Measurements from ENCODE around the gene VRK2.
"Not testable (repeated sequence)": the region's sequence is repeated elsewhere in the genome, so short reads cannot be mapped to it uniquely, and the experiment has no call there.

VRK2 gene

DNA sequence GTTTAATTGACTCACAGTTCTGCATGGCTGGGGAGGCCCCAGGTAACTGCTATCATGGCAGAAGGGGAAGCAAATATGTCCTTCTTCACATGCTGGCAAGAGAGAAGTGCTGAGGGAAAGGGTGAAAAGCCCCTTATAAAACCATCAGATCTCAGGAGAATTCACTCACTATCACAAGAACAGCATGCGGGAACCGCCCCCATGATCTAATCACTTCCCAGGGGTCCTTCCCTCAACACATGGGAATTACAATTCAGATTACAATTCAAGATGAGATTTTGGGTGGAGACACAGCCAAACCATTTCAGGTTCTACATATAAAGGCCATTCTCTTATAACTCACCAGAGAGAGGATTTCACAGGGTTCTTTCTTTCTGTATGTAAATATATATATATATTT is 62.9 kb downstream of the VRK2 start:
- Mint-ChIP-seq H3K27me3 (no peaks in the 10 kb centered on the region), H3K27ac (no peak overlapping the region), H3K9me3 (no peaks in the 10 kb centered on the region), H3K4me3 (no peak overlapping the region), H3K36me3 (ENCODE audit: low read depth) (peaks cover 15% of the 10 kb centered on the region), H3K4me1 (ENCODE audit: low read depth) (peaks cover 12% of the 10 kb centered on the region)

DNA sequence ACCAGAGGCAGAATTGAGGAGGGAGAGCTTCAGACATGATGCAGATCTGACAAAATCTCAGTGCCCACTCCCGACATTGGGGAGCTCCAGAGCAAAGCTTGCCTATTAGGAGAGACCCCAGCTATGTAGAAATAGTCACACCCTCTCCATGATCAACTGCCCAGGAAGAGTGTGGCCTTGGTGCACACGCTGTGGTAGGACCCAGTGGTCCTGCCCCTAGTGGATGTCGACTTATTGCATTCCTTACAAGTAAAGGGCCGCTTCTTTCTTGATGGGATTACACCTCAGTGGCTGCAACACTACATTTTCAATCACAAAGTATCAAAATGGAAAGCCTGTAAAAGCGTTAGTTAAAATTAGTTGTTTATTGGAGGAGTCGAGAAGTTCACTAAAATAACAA is 64.2 kb downstream of the VRK2 start:
- Mint-ChIP-seq H3K4me3 (no peak overlapping the region), H3K9me3 (no peaks in the 10 kb centered on the region), H3K27me3 (no peaks in the 10 kb centered on the region), H3K27ac (no peak overlapping the region), H3K36me3 (ENCODE audit: low read depth) (peaks cover 15% of the 10 kb centered on the region), H3K4me1 (ENCODE audit: low read depth) (peaks cover 12% of the 10 kb centered on the region)

DNA sequence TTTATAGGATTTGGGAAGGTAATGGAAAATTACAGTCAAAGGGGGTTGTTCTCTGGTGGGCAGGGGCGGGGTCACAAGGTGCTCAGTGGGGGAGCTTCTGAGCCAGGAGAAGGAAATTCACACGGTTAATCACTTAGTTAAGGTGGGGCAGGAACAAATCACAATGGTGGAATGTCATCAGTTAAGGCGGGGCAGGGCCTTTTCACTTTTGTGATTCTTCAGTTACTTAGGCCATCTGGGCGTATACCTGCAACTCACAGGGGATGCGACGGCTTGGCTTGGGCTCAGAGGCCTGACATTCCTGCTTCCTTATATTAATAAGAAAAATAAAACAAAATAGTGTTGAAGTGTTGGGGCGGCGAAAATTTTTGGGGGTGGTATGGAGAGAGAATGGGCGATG is 67.0 kb downstream of the VRK2 start:
- H3K4me1 Mint-ChIP-seq (ENCODE audit: low read depth); H3K9me3 Mint-ChIP-seq; H3K27me3 Mint-ChIP-seq; H3K27ac Mint-ChIP-seq; H3K4me3 Mint-ChIP-seq: not testable (repeated sequence)
- peaks cover 23% of the 10 kb centered on the region for H3K36me3 Mint-ChIP-seq (ENCODE audit: low read depth)

DNA sequence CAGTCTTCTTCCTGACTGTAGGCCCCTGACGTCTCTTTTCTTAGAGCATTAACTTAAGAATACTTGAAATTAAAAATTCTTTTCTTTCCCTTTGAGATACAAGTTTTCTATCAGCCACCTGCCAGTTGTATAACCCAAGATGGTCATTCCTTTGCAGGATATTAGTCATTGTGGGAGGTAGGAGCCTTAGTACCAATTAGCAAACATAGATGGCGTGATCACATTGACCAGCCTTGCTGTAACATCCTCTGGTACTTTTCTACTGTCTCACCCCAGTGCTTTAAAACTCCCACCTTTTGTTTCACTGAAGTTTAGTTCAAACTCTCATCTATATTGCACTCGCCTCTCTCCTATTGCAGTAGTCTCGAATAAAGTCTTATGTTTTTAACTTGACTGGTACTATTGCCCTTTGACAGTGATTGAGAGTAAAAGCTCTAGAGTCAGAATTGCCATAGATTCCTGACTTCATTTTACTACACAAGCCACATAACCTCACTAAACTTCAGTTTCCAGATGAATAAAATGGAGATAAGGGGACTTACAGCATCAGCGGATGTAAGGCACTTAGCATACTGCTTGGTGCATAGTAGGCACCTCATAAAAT is 74.1 kb downstream of the VRK2 start:
- peaks cover 43% of the 10 kb centered on the region for H3K36me3 Mint-ChIP-seq (ENCODE audit: low read depth)
- no peaks in the 10 kb centered on the region for H3K4me1 Mint-ChIP-seq (ENCODE audit: low read depth)
- no peaks in the 10 kb centered on the region for H3K27me3 Mint-ChIP-seq
- no peak overlapping the region for H3K4me3 Mint-ChIP-seq
- H3K9me3 Mint-ChIP-seq: no peaks in the 10 kb centered on the region
- H3K27ac Mint-ChIP-seq: no peak overlapping the region

DNA sequence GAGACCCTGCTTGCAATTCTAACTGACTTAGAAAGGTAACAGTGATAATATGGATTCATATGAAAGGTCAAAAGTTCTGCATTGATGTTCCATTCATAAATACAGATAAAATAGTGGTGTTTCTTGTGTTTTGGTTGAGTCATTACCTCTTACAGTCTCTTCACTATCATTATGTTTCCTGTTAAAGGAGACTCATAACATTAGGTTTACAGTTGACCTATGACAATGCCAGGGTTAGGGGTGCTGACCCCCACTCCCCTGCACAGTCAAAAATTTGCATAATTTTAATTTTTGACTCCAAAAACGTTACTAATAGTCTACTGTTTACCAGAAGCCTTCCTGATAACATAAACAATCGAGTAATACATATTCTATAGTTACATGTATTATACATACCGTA is 75.4 kb downstream of the VRK2 start:
- H3K4me1 Mint-ChIP-seq (ENCODE audit: low read depth): no peaks in the 10 kb centered on the region
- H3K9me3 Mint-ChIP-seq: no peaks in the 10 kb centered on the region
- peaks cover 37% of the 10 kb centered on the region for H3K36me3 Mint-ChIP-seq (ENCODE audit: low read depth)
- H3K4me3 Mint-ChIP-seq: no peak overlapping the region
- no peak overlapping the region for H3K27ac Mint-ChIP-seq
- no peaks in the 10 kb centered on the region for H3K27me3 Mint-ChIP-seq

DNA sequence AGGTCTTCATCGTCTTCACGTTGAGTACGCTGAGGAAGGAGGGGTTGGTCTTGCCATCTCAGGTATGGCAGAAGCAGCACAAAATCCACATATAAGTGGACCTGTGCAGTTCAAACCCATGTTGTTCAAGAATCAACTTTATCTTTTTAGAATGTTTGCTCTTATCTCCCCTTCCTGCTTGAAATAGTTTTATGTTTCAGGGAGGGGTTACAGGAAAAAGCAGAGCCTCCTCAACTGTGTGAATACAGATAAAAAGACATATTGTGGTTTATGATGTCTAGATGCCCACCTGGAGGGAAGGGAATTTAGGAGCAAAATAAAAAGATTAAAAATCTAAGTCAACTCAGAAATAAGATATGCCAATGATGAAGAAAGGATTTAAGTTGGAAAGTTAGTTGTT is 75.9 kb downstream of the VRK2 start:
- Mint-ChIP-seq H3K27ac (no peak overlapping the region), H3K9me3 (no peaks in the 10 kb centered on the region), H3K27me3 (no peaks in the 10 kb centered on the region), H3K4me1 (ENCODE audit: low read depth) (no peaks in the 10 kb centered on the region), H3K4me3 (no peak overlapping the region), H3K36me3 (ENCODE audit: low read depth) (peaks cover 35% of the 10 kb centered on the region)

DNA sequence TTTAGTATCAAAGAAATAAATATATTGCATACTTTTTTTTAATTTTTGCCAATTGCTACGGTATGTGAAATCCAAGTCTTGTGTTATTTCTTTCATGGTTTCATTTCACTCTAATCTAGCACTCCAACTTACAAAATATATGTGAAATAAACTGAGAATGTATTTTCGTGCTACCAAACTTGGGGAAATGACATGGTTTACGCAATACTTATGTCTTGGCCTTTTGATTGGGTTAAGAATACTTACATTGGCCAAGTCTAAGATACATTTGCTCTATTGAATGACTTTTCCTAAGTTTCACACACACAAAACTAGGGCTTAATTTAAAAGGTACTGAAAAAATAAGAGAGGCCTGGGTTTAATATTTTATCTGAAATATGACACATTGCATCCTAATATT is 80.5 kb downstream of the VRK2 start:
- no peak overlapping the region for H3K4me3 Mint-ChIP-seq
- no peaks in the 10 kb centered on the region for H3K4me1 Mint-ChIP-seq (ENCODE audit: low read depth)
- H3K36me3 Mint-ChIP-seq (ENCODE audit: low read depth): peaks cover 27% of the 10 kb centered on the region
- no peak overlapping the region for H3K27ac Mint-ChIP-seq
- no peaks in the 10 kb centered on the region for H3K27me3 Mint-ChIP-seq
- no peaks in the 10 kb centered on the region for H3K9me3 Mint-ChIP-seq

DNA sequence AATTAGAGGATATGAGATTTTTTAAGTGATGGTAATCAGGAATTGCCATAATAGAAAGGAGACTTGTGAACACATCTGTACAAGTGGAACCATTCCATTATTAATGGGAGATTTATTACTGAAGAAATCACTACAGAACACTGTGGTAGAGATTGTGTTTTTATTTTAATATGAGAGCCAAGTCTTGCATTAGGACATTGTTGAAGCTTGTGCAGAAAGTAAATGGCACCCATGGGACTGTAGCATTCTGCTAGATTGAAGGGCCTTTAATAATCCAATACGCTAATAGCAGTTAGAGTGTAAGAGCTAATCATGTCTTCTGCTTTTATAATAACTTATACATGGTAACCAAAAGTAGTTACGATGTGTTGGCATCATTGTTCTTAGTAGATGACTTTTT is 83.6 kb downstream of the VRK2 start:
- Mint-ChIP-seq H3K4me3 (no peak overlapping the region), H3K27me3 (no peaks in the 10 kb centered on the region), H3K4me1 (ENCODE audit: low read depth) (no peaks in the 10 kb centered on the region), H3K9me3 (no peaks in the 10 kb centered on the region), H3K36me3 (ENCODE audit: low read depth) (peaks cover 28% of the 10 kb centered on the region), H3K27ac (no peak overlapping the region)

DNA sequence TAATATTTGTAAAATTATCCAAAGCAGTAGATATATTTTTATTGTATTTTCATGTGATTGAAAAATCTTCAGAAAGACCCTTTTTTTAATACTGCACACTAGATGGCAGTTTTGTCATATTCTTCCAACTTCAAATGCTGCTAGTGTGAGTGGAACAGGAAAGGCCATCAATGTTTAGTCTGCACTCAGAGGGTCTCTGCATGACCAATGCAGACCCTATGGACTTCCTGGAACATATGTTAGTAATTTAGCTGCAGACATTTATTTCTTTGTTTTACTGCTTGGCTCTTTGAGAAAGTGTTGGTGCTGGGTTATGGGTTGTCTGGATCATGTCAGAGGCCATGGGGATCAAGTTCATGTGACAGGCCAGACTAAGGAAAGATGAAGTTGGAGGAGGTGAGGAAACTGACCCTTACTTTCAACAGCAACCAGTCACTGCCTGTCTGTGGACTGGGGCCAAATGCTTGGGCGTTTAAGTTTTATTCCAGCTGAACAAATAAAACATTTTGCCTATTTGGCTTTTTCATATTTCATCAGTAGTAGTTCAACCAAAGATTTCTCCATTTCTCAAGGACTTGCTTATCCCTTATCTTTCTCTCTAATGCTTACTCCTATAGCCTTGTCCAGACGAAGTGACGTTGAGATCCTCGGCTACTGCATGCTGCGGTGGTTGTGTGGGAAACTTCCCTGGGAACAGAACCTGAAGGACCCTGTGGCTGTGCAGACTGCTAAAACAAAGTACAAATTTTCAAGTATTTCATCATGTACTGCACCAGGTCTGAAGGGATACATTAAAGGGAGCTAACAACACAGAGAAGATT is 84.8 kb downstream of the VRK2 start:
- no peak overlapping the region for H3K27ac Mint-ChIP-seq
- no peaks in the 10 kb centered on the region for H3K9me3 Mint-ChIP-seq
- H3K27me3 Mint-ChIP-seq: no peaks in the 10 kb centered on the region
- H3K36me3 Mint-ChIP-seq (ENCODE audit: low read depth): peaks cover 34% of the 10 kb centered on the region
- H3K4me1 Mint-ChIP-seq (ENCODE audit: low read depth): no peaks in the 10 kb centered on the region
- no peak overlapping the region for H3K4me3 Mint-ChIP-seq

DNA sequence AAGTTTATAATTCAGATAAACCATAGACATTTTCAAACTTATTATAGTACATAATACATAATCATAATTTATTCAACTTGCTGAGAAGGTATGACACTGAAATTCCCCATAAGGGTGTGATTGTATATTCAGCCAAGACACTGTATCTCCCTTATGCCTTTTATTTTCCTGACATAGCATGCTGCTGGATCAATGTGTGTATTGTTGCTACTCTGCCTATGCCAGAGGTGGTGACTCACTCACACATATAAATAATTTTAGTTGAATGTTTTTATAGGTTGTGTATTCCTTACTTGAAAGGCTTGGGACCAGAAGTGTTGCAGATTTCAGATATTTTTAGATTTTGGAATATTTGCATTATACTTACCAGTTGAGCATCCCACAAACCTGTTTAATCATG is 86.8 kb downstream of the VRK2 start:
- Mint-ChIP-seq H3K4me1 (ENCODE audit: low read depth) (no peaks in the 10 kb centered on the region), H3K9me3 (no peaks in the 10 kb centered on the region), H3K4me3 (no peak overlapping the region), H3K36me3 (ENCODE audit: low read depth) (peaks cover 35% of the 10 kb centered on the region), H3K27me3 (no peaks in the 10 kb centered on the region), H3K27ac (no peak overlapping the region)

DNA sequence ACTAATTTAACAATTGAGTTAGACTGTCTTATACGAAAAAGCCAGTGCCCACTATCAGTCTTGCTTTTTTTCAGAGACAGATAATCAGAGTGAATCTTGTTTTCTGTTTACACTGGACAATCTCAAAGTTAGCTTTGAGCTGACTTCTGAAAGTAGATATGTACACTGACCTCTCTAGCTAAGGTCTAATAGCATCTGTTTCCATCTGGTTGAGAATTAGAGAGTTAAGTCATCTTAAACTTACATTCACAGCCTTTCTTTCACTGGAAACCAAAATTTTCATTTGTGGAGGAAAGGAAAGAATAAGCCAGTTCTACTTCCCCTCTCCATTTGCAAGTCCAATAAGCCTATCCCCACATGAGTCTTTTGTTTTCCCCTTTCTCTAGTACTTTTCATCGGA is 89.3 kb downstream of the VRK2 start:
- Mint-ChIP-seq H3K27ac (no peak overlapping the region), H3K9me3 (no peaks in the 10 kb centered on the region), H3K27me3 (no peaks in the 10 kb centered on the region), H3K36me3 (ENCODE audit: low read depth) (peaks cover 48% of the 10 kb centered on the region), H3K4me1 (ENCODE audit: low read depth) (no peaks in the 10 kb centered on the region), H3K4me3 (no peak overlapping the region)

DNA sequence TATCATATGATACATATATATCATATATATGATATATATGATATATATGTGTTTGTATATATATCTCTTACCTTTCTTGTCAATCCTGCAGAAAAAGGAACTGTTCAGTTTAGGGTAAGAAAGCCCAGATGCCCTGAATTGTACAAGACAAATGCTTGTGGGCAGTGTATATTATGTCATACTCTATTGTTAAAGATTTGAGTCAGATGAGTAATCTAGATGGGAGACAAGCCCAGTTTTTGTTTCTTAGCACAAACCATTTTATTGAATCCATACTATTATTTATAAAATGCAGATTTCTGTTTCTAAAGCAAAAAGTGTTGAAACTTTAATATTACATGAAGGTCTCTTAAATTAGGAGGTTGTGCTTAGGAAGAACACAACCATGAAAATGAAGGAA is 90.6 kb downstream of the VRK2 start:
- no peak overlapping the region for H3K4me3 Mint-ChIP-seq
- H3K27ac Mint-ChIP-seq: no peak overlapping the region
- H3K36me3 Mint-ChIP-seq (ENCODE audit: low read depth): peaks cover 47% of the 10 kb centered on the region
- H3K4me1 Mint-ChIP-seq (ENCODE audit: low read depth): no peaks in the 10 kb centered on the region
- no peaks in the 10 kb centered on the region for H3K9me3 Mint-ChIP-seq
- H3K27me3 Mint-ChIP-seq: no peaks in the 10 kb centered on the region

DNA sequence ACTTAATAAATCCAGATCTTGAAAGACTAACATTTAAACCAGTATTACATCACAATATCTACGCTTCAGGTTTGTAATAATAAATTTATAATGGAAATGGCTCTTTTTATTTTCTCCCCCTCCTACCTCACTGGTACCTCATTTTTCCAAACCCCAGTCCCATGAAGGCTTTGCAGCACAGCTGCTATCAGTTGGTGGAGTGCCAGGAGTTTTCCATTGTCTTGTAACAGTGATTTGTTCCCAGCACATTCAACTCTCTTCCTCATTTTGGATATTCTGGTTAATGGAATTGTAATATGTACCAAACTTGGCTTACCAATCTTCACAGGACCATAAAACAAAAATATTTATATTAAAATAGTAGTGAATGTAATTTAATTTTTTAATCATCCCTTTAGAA is 91.2 kb downstream of the VRK2 start:
- peaks cover 49% of the 10 kb centered on the region for H3K36me3 Mint-ChIP-seq (ENCODE audit: low read depth)
- H3K4me1 Mint-ChIP-seq (ENCODE audit: low read depth): no peaks in the 10 kb centered on the region
- H3K27me3 Mint-ChIP-seq: no peaks in the 10 kb centered on the region
- no peak overlapping the region for H3K4me3 Mint-ChIP-seq
- no peak overlapping the region for H3K27ac Mint-ChIP-seq
- H3K9me3 Mint-ChIP-seq: no peaks in the 10 kb centered on the region

DNA sequence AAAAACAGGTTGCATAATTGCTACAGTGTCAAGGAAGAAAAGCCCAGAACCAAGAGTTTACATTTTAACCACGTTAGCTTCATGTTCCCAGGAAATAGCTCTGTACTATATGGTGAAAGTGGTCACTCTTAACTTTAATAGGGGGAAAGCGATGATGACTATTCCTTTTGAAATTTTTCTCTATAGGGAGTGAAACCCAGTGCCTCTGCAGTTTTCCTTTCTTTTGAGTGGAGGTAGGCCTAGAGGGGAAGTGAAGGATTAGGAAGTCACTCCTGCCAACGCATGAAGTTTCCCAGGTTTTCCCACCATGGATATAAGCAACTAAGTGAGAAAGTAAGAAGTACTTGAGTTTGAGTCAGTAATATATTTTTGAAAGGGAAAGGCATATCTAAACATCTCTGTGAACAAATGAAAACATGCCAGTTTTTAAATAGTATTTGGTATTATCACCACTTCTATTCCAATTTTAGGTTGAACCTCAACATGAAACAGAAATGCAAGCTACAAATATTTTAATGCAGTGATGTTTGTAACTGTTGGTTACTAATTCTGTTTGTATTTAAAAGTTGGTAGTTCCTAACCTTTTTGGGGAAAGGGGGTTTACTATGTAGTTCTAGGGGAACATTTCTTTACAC is 91.9 kb downstream of the VRK2 start:
- Mint-ChIP-seq H3K4me3 (no peak overlapping the region), H3K36me3 (ENCODE audit: low read depth) (peaks cover 54% of the 10 kb centered on the region), H3K27ac (no peak overlapping the region), H3K4me1 (ENCODE audit: low read depth) (no peaks in the 10 kb centered on the region), H3K27me3 (no peaks in the 10 kb centered on the region), H3K9me3 (no peaks in the 10 kb centered on the region)

DNA sequence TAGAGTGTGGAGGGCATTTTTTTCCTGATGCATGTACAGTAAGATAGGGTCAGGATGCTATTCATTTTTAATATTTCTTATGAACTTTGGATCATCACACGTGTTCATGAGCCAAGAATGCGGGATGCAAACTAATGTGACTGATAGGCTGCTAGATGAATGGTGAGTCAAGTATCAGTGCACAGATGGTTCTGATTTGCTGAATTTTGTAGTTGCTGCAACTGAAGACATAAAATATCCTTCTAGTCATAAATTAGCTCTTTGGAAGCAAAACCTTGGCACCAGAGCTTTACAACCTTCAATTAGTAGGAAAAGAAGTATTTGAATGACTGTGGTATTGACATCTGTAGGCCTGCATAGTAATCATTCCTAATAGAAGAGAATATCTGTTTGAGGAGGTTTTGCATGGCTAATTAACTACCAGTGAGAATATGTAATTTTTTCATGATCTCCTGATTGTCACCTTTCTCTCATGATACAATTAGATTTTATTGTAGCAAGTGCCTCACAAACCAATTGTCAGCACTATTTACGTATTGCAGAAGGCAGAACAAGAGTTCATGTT is 94.0 kb downstream of the VRK2 start:
- Mint-ChIP-seq H3K4me1 (ENCODE audit: low read depth) (no peaks in the 10 kb centered on the region), H3K36me3 (ENCODE audit: low read depth) (peaks cover 54% of the 10 kb centered on the region), H3K4me3 (no peak overlapping the region), H3K27me3 (no peaks in the 10 kb centered on the region), H3K27ac (no peak overlapping the region), H3K9me3 (no peaks in the 10 kb centered on the region)

Measured in stimulated activated naive CD8-positive, alpha-beta T cell treated with anti-CD3 and anti-CD28 coated beads, Interleukin-15, Interleukin-2, amounts not matched to agents 100 ng/mL and 50 ng/mL, for 24 hours (primary cell).